ENCODE measurements around the gene C2orf42. TPM values are rescaled to one million over a fixed set of nuclear protein-coding genes. Genes with fewer than 3 reads are reported as not detected.

C2orf42 gene
- total and polyA plus RNA-seq, 2 of the 4 experiments (the other 2 are of a cell fraction), result 7.5 to 31.5 TPM

- TF ChIP-seq ELK1 (IDR thresholded peaks at IDR 0.05; ENCODE audit: borderline replicate concordance, low read depth, low read length) (no peak), RCOR1 (IDR thresholded peaks at IDR 0.05; ENCODE audit: insufficient replicate concordance, low read length) (no peak), POLR2A (IDR thresholded peaks at IDR 0.05; ENCODE audit: low read depth, low read length) (no peak), NFE2L2 (IDR thresholded peaks at IDR 0.05; ENCODE audit: low read depth, low read length) (no peak), MXI1 (IDR thresholded peaks at IDR 0.05; ENCODE audit: borderline replicate concordance, low read depth, low read length) (no peak), RFX5 (IDR thresholded peaks at IDR 0.05; ENCODE audit: low read depth, low read length) (no peak), CTCF (conservative IDR thresholded peaks at IDR 0.05; ENCODE audit: low read depth, low read length) (no peak), MAFK (IDR thresholded peaks at IDR 0.05; ENCODE audit: low read depth, low read length) (no peak), CHD1 (IDR thresholded peaks at IDR 0.05; ENCODE audit: low read depth, low read length) (no peak), CEBPB (IDR thresholded peaks at IDR 0.05; ENCODE audit: low read depth, low read length) (no peak), USF2 (IDR thresholded peaks at IDR 0.05; ENCODE audit: low read depth, low read length) (no peak), BHLHE40 (IDR thresholded peaks at IDR 0.05; ENCODE audit: low read depth, low read length) (no peak)
- Histone ChIP-seq H2AK5ac (ENCODE audit: low read depth, low read length) (no peak overlapping the region), H3K4ac (ENCODE audit: low read depth, low read length) (no peak overlapping the region), H3K23ac (ENCODE audit: low read depth, low read length) (no peak overlapping the region), H3K27me3 (ENCODE audit: control insufficient read depth, insufficient read depth, low read length) (no peaks in the 10 kb centered on the region), H2BK120ac (ENCODE audit: low read depth, low read length) (no peak overlapping the region), H3K4me2 (ENCODE audit: low read depth, low read length) (no peak overlapping the region), H2BK5ac (ENCODE audit: low read depth, low read length, poor library complexity, severe bottlenecking) (no peak overlapping the region), H3K9me1 (ENCODE audit: insufficient read depth, low read length) (peaks cover 13% of the 10 kb centered on the region), H3K14ac (replicated peaks; ENCODE audit: low read depth, low read length) (no peak overlapping the region), H3K9me3 (ENCODE audit: control insufficient read depth, insufficient read depth, low read length) (no peaks in the 10 kb centered on the region), H3K27ac (ENCODE audit: insufficient read depth, low read length) (no peak overlapping the region), H2AK9ac (replicated peaks; ENCODE audit: low read depth, low read length, poor library complexity) (no peak overlapping the region), H3K4me3 (ENCODE audit: insufficient read depth, low read depth, low read length) (no peak overlapping the region), H4K5ac (ENCODE audit: low read depth, low read length) (no peak overlapping the region), H3K18ac (ENCODE audit: low read depth, low read length) (no peak overlapping the region), H3K9ac (ENCODE audit: low read depth, low read length) (no peak overlapping the region), H2AFZ (replicated peaks; ENCODE audit: low read length, poor library complexity) (no peak overlapping the region), H3K4me1 (ENCODE audit: control insufficient read depth, insufficient read depth, low read length) (peaks cover 12% of the 10 kb centered on the region), H3K56ac (ENCODE audit: extremely low read depth, insufficient read depth, low read length) (no peak overlapping the region), H4K91ac (ENCODE audit: insufficient read depth, low read depth, low read length) (no peak overlapping the region), H4K8ac (ENCODE audit: low read depth in 2 of 2, low read length in 2 of 2) (no peak overlapping the region), H3K36me3 (ENCODE audit: control insufficient read depth, insufficient read depth, low read length) (no peaks in the 10 kb centered on the region), H2BK15ac (ENCODE audit: low read depth, low read length) (no peak overlapping the region), H3K79me1 (ENCODE audit: low read depth in 1 of 2, low read length in 2 of 2) (peaks cover 10 to 15% of the 10 kb centered on the region in 2 experiments; a peak in 3 of 4 replicates), H2BK20ac (ENCODE audit: low read depth, low read length) (no peak overlapping the region), H4K20me1 (ENCODE audit: insufficient read depth, low read length) (no peaks in the 10 kb centered on the region)
- BruUV-seq (replicated peaks), result no TSS peak
- POLR2A ChIA-PET (ENCODE audit: unreplicated experiment), result interaction anchor here (0.6 kb wide), 2 partner anchors 20 to 58 kb away, joined by 3 to 4 read pairs; no protein-coding TSS in a partner anchor
- ATAC-seq (ENCODE audit: low read depth), result no peak
- in situ Hi-C loops (cut with MboI; ENCODE audit: low sequenced_read_pairs), result no loop called here
- dilution Hi-C loops (cut with HindIII; ENCODE audit: low sequenced_read_pairs, unreplicated experiment), result no loop called here
- 33% methylated on average over 1 of the region's 3 CpGs; no CpG with 5 or more reads in 1 of the 2 experiments for WGBS, 2 experiments (ENCODE audit: extremely low coverage in 2 of 2, insufficient read length in 1 of 2)
- intact Hi-C loops (cut with micrococcal nuclease), result no loop called here
- CTCF ChIA-PET, result no interaction called here
- no peak for DNase-seq
Observed at GRCh38 chr2:70145144-70145490, 45.7 kb downstream of the C2orf42 start.
